Keratinocyte (primary cell): ENCODE results near the gene USP49.

Experiments used
- EZH2 ChIP-seq: IDR thresholded peaks from one replicate; pipeline ENCODE4 v1.6.1; 2012; ENCODE audit warnings: inconsistent platforms, mild to moderate bottlenecking, low read length, moderate library complexity
- TF ChIP-seq, protein P1 (sequence below), 3 experiments: IDR thresholded peaks in 1 of 3; conservative IDR thresholded peaks in 1 of 3; optimal IDR thresholded peaks in 1 of 3; 2 replicates in 2 of 3; 3 replicates in 1 of 3; pipeline versions ENCODE3 to v1.5.1; 2011; ENCODE audit warnings: low read length in 3 of 3, mild to moderate bottlenecking in 3 of 3, moderate library complexity in 2 of 3, control low read depth in 1 of 3, inconsistent platforms in 1 of 3; ENCODE audit not compliant: insufficient read depth in 2 of 3; ENCODE audit errors: extremely low read depth in 1 of 3

DNA sequence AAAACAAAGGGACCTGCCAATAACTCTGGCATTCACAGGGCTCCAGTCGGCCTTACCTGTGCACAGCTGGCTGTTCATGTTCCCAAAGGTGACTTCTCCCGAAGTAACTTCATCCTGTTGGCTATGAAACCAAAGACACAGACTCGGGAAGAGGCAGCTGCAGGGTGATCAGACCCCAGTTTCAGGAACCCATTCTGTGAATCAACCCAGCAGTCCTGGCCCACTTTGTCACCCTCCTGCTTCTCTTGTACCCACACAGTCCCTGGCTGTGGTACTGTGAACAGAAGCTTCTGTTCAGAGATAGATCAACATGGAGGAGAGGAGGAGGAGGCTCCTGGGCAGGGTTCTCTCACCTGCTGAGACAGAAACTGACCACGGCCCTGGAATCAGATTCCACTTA lies 139.3 kb downstream of the USP49 start:
- TF ChIP-seq, protein P1, sequence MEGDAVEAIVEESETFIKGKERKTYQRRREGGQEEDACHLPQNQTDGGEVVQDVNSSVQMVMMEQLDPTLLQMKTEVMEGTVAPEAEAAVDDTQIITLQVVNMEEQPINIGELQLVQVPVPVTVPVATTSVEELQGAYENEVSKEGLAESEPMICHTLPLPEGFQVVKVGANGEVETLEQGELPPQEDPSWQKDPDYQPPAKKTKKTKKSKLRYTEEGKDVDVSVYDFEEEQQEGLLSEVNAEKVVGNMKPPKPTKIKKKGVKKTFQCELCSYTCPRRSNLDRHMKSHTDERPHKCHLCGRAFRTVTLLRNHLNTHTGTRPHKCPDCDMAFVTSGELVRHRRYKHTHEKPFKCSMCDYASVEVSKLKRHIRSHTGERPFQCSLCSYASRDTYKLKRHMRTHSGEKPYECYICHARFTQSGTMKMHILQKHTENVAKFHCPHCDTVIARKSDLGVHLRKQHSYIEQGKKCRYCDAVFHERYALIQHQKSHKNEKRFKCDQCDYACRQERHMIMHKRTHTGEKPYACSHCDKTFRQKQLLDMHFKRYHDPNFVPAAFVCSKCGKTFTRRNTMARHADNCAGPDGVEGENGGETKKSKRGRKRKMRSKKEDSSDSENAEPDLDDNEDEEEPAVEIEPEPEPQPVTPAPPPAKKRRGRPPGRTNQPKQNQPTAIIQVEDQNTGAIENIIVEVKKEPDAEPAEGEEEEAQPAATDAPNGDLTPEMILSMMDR (optimal IDR thresholded peaks at IDR 0.05 in 1 of 3, IDR thresholded peaks at IDR 0.05 in 1 of 3, conservative IDR thresholded peaks at IDR 0.05 in 1 of 3; ENCODE audit: extremely low read depth in 1 of 3, insufficient read depth in 2 of 3, low read length in 3 of 3), result no peak
- no peak for TF ChIP-seq EZH2
